GM18873 (cell line): ENCODE results near the gene MYRF.

Source experiments
- ATAC-seq: cut with Tn5 transposase; IDR thresholded peaks from one replicate; pipeline ENCODE4 v1.9.1; 2021; ENCODE audit warnings: mild to moderate bottlenecking, moderate library complexity, moderate number of reproducible peaks; ENCODE audit not compliant: unreplicated experiment, low FRiP score

MYRF gene

DNA sequence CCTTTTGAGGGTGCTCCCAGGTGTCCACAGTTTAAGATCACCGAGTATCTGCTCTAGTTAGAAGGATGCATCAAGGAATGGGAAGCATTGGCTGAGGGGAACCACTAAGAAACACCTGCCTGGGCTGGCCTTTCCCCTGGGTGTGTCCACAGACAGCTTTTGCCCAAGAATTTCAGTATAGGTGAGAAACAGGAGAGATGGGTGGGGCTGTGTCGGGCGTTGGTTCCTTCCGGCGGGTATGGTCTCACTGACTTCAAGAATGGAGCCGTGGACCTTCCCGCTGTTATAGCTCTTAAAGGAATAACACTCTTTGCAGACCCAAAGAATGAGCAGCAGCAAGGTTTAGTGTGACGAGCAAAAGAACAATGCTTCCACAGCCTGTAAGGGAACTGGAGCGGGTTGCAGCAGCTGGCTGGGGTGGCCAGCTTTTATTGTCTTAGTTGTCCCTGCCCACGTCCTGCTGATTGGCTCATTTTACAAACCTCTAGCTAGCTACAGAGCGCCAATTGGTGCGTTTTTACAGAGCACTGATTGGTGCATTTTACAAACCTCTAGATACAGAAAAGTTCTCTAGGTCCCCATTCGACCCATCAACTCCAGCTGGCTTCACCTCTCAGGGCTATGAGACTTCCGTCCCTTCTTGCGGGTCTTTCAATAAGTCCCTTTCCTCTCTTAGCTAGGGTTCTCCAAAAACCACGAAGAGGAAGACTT, 62.0 kb downstream of the MYRF start:
- ATAC-seq = no peak

DNA sequence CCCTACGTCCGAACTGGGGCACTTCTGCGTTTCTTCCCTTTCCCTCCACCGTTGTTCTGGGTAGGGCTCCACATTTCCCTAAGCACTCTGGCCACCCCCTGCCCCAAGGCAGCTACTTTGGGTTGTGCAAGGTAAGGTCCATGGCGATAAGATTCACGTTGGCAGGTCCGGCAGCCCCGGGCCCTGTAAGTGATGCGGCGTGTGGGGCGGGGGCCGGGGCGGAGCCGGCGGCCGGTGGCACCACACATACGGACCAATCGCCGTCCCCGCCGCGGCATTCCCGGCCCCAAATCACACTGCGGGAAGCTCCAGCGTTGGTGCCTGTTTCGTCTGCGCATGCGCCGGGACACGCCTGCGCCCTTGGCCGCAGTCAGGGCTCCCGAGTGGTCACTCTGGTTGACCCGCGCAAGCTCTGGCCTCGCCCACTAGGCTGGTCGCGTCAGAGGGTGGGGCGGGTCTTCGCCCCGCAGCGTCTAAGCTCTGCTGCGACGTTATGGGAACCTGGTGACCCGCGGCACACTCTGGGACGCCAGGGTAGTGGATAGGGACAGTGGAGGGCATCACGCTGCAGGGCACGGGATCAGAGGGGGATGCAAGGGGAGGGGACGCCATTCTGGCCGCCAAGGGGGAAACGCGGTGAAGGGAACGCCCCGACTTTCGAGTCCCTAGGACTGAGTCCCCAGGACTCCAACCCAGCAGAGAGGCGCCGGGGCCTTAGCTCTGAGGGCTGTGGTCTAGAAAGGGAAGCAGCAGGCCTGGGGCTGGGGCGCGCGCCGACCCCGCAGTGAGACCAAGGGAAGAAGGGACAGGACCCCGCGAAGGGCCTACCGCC, 62.7 kb downstream of the MYRF start:
- ATAC-seq = no peak

DNA sequence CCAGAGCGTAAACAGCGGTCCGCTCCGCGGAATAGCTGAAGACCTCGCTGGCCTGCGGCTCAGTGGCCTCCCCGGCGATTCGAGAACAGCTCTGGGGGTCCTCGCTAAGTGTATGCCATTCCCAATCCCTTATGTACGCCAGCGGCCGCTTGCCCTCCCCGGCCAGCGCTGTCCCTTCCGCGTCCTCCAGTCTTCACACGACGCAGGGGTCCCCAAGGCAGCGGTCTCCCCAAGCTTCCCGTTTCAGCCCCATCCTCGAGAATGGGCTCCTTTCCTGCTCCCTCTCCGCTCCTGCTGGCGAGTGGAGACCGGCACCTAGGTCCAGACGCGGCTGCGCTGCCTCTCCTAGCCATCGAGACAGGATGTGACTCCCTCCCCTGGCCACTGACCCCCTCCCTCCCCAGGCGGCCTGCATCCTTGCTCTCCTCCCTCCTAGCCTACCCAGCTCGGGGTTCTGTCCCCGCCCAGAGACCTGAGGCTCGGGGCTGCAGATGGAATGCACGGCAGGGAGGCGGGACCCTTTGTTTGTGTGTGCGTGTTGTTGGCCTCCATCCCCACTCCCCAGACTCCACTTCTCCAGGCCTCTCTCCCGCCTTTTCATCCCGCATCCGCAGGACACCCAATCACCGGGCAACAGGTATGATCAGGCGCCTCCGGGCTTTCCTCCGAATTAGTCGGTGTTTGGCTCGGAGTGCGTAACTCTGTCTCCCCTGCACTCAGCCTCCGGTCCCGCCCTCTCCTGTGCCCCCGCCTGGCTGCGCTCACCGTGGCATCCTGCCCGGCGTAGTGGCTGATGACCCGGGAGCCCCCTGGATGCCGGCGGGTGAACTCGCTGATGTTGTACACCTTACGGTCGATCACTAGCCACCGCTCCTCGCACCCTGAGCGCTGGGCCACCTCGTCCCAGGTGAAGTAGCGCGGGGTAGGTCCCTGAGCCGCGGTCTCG, 63.6 kb downstream of the MYRF start:
- peak; percentile 29 for ATAC-seq

DNA sequence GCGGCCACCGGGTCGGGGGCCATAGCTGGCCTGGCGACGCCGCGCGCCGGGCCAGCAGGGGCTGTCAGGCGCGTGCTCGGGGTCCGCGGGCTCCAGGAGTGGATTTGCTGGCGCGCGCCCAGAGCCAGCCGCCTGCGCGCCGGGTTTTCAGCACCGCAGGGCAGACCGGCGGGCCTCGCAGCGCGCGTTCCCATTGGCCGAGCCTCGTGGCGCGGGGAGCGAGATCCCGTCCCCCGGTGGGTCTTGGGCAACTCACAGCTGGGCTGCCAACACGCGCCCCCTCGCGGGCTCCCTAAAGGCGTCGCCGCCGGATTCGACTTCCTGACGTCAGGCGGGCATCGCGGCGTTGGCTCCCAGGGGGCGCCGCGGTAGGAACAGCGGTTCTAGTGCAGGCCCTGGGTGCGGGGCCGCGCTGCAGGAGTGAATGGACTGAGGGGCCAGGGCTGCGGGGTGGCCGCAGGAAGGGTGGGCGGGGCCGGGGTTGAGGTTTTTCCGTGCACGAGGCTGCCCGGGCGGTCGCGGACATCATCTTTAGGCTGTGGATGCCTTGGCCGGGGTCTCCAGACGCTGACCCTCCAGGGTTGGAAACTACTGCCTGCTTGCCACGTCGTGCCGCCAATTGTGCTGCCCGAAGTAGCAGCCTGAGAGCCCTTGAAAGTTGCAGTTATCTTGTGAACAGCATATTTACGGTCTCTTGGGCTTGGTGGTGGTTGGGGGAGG, 64.5 kb downstream of the MYRF start, which contains the start of gene FADS1:
TSS of gene FADS1 (minus strand) at position 268 of the 720 bp plus-strand sequence. CDS start at position 194, 74 bp downstream.
- ATAC-seq = peak; percentile 38

DNA sequence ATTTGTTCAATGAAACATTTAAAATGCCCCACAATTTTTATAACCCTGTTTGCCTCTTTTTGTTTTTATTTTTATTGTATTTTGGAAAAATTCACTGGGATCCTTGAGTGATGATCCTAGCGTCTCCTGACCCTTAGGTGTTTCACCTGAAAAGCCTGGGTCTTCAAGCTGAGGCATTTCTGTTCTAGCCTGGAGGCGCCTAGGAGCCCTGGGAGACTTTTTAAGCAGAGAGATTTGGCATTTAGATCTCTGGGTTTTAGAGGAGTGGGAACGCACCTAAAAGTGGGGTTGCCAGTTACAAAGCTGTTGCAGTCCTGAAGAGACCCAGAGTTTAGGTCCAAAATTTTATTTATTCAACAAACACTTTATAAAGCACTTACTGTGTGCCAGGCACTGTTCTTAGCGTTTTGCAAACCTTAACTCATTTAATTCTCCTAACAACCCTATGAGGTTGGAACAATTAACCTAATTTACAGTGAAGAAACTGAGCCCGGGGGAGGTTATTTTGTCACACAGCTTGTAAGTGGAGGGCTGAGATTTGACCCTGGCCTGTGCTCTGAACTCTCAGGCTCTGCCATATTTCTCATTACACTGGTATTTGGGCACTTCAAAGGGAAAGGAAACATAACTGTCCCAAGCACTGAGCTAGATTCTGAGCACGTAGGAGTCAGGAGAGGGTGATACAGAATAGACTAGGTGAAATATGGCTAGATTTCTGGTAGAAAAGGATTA, 65.2 kb downstream of the MYRF start:
- ATAC-seq = no peak

DNA sequence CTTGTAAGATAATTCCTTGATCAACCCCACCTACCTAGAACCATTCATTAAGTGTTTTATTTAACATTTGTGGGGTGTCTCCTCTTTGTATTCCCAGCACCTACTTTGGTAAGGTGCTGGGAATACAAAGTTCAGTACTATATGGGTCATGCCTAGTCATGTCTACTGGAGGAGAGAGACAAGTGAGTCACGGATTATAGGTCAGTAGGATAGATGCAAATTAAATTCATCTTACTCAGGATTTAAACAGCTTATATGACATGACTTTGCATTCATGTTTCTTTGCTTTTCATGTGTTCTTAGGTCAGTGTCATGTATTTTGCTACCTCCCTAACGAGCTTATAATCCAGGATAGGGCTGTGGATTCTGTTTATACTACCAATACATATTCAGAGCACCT, 67.7 kb downstream of the MYRF start:
- no peak for ATAC-seq

DNA sequence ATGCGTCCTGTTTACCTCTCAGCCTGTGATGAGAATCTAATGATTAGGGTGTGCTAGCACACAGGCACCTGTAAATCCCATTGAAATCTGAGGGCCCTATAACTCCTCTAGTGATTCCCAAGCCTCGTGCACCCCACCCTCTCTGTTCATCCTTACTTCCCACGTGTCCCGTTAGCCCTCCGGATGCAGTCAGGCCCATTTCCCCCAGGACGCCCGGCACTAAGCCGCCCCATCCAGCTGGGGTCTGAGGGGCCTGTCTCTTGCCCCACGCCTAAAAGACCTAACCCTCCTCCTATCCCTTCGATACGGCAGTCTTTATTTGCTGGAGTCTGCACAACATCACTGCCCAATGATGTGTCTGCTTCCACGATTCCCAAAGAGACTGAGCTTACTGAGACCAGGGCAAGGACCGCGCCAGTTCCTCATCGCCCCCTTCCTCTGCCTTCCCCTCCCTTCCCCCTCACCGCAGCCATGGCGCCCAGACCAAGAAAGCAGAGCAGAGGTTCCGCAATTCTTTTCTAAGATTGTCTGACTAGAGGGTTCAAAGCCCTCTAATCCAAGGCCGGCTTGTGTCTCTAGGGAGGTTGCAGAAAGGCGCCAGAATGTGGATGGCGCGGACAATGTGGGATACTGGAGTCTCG, 74.6 kb downstream of the MYRF start:
- no peak for ATAC-seq

DNA sequence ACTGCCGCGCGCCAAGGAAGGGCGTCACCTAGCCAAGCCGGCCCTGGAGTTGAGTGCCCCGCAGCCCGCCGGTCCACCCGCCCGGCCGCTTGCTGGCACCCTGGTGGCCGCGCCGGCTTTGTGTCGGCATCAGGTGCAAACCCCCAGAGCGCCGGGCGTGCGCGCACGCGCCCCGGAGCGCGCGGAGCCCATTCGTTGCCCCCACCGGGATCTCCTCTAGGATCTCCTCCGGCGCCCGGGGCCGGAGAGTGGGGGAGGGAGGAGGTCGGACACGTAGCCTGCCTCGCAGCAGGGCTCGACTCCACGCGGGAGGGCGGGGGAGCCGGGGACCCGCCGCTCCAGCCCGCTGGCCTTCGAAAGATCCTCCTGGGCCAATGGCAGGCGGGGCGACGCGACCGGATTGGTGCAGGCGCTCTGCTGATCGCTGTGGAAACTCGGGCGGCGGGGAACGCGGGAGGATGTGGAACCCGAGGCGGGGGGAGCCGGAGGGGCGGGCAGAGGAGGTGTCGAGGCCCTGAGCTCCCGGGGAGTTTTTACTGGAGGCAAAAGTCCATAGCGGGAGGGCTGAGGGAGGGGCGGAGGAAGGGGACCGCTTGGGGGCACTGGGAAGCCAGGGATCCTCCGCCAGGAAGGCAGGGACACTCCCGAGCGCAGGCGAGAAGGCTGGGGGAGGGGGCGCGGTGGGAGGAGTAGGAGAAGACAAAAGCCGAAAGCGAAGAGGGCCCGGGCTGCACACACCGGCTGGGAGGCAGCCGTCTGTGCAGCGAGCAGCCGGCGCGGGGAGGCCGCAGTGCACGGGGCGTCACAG, 75.3 kb downstream of the MYRF start, which contains the start of gene FADS2:
TSS of gene FADS2 (plus strand) at position 730 of the 808 bp plus-strand sequence. CDS start 91 bp downstream, outside the sequence.
- peak; percentile 50 for ATAC-seq

DNA sequence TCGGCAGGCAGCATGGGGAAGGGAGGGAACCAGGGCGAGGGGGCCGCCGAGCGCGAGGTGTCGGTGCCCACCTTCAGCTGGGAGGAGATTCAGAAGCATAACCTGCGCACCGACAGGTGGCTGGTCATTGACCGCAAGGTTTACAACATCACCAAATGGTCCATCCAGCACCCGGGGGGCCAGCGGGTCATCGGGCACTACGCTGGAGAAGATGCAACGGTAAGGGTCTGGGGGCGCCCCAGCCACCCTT, 75.9 kb downstream of the MYRF start:
- ATAC-seq = no peak

DNA sequence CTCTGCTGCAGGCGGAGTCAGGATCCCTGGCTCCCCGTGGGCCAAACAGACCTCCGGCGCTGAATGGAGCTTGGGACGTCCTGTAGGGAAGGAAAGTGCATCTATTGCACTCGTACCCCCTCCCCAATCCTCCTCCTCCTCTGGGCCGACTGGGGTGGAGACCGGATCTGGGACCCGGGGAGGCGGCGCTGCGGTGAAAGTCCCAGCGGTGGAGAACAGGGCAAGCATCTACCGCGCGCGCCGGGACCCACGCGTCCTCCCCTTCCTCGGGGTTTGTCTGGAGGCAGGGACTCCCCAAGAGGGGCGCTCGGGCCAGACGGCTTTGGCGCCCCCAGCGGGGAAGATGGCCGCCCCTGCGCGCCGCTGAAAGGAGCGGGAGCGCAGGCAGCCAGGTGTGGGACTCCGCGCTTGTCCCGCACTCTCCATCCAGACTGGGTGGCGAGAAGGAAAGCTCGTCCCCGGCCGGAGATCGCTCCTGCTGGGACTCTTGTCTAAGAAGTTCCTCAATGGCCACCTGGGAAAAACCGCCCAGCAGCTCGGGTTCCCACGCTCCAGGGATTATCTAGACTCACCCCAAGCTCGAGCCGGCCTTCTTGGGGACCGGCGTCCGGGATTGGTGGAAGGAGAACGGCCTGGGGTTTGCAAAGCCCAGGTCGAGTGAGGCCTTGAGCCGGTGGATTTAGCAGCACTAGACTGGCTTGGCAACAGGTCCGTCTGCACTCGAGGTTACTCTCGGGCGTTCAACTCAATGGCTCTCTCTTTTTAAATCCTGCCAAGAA, 76.4 kb downstream of the MYRF start:
- ATAC-seq = no peak

DNA sequence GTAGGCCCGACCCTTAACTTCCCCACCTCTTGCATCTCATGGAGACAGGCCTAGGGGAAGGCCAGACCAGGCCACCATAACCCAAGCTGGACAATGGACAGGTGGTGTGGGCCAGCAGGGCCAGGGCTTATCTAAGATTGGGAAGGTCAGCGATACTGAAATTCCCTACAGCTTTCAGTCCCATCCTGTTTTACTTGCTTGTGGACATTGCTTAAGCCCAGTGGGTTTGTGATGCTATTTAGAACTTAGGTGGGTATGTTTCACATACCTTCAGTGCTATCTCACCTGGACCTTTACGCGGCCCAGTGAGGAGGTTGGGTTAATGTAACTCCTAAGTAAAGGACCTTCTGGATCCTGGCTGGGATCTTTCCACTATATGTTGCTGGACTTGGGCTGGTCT, 77.4 kb downstream of the MYRF start:
- no peak for ATAC-seq

DNA sequence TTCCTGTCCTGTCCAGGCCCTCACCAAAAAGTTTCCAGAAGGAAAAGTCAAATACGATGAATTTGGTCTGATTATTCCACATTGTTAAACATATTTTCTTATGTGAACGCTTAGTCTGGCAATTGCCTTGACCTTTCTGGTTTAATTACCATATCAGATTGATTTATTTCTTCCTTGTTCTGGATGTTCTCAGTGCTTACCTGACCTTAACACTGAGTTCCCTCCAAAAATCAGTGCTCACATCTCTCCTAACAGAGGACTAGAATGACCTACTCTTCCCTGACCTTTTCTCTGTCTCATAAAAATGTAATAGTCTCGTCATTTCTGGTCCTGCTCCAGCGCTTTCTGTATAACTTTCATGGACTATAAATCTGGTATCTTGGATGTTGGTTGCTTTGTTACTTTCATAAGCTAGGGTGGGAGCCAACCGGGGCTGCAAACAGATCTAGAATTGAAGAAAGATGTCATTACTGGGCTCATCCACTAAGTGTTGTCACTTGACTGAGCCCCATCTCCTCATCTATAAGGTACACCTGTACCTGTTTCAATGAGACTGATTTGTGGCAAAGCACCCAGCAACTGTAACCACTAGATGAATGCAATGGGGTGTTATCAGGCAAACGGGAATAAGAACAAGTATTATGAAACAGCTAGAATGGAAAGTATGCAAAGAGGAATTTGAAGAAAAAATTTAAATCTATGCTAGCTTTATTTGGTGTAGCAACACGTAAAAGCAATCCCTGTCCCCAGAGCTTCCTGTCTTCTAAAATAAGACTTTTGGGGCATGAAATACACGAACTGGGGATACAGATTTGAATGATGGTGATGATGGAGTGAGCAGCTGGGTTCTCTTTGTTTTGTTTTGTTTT, 78.0 kb downstream of the MYRF start:
- ATAC-seq = no peak

DNA sequence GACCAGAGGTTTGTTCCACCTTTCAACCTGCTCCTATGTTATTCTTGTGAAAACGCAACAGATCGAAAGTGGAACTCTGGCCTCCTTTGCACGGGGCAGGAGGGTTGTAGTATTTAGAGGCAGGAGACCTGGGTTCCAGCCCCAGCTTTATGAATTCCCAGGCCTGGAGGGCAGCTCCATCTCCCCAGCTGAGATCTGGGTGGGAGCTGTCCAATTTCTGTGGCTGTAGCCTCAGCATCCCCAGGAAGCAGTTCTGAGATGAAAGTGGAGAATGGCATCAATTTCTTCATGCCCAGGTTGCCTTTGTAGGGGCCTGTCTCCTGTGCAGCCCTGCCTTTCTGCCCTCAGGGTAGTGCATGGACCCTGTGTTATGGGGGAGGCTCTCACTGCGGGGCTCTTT, 79.8 kb downstream of the MYRF start:
- no peak for ATAC-seq

DNA sequence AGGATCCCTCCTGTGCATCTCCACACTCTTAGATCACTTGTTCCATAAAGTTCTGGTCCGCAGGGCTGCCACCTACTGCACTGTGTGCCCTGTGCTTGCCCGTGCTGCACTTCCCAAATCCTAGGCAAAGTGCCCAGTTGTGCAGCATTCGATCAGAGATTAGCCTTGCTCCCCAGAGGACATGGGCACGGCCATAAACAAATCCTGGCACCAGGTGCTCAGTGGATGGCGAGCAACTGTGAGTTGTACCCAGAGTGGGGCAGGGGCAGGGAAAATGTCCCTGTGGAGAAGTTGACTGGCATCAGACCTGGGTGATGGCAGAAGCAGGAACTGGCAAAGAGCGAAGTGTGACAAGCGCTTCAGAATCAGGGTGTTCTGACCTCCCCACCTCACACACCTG, 80.3 kb downstream of the MYRF start:
- no peak for ATAC-seq

DNA sequence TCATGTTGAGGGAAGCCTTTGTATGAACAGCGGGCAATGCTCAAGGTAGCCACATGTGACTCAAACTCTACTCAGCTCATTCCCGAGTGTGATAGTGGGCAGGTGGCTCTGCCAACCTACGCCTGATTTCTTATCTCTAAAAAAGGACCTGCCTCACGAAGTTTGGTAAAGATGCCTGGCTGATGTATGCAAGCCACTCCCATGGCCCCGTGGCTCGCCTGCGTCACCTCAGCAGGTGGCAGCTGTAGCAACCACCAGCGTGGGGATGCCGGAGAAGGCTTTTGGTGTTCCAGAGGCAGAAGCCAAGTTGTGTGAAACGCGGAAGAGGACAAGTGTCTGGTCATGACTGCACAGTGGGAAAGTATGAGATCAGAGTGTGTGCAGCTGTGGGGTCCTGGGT, 81.0 kb downstream of the MYRF start:
- no peak for ATAC-seq

DNA sequence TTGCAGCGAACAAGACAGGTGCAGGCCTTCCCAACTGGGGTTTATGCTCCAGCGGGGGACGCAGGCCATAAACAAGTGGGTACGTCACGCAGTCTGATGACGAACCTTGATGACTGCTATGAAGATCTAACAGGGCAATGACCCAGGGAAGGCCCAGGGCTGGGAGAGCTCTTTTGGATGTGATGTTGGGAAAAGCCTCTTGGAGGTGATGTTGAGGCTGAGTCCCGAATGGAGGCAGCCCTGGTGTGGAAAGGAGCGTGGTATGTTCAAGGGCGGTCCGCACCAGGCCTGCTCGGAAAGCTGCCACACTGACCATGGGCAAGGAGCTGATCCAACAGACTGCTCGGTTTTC, 81.5 kb downstream of the MYRF start:
- no peak for ATAC-seq
